Parathyroid adenoma (tissue), 2 donors: ENCODE measurements around the gene LGALS7B.
A peak's percentile ranks its signal among the peaks of the same experiment; 100 is the strongest.

Source experiments
- H2AFZ ChIP-seq: fragments of 300-600 bp; sonication (generic); one replicate; pipeline ENCODE4 v1.7.0; 2017; ENCODE audit warnings: antibody characterized with exemption, mild to moderate bottlenecking
- H3K27ac ChIP-seq: fragments of 300-600 bp; sonication (generic); one replicate; pipeline ENCODE4 v1.7.0; 2017
- H3K27me3 ChIP-seq: fragments of 300-600 bp; sonication (generic); one replicate; pipeline ENCODE4 v1.7.0; 2017; ENCODE audit warnings: low read length; ENCODE audit not compliant: control insufficient read depth, insufficient read depth
- H3K36me3 ChIP-seq: fragments of 300-600 bp; sonication (generic); one replicate; pipeline ENCODE4 v1.7.0; 2017; ENCODE audit warnings: low read length; ENCODE audit not compliant: control insufficient read depth, insufficient read depth
- H3K4me1 ChIP-seq: fragments of 300-600 bp; sonication (generic); one replicate; pipeline ENCODE4 v1.7.0; 2017; ENCODE audit warnings: control low read depth
- H3K4me2 ChIP-seq: fragments of 300-600 bp; sonication (generic); one replicate; pipeline ENCODE4 v1.7.0; 2017; ENCODE audit warnings: low read length
- H3K4me3 ChIP-seq: fragments of 300-600 bp; sonication (generic); one replicate; pipeline ENCODE4 v1.7.0; 2017; ENCODE audit warnings: low read depth, low read length
- H3K79me2 ChIP-seq: fragments of 300-600 bp; sonication (generic); one replicate; pipeline ENCODE4 v1.7.0; 2017; ENCODE audit warnings: control low read depth
- H3K9ac ChIP-seq: fragments of 300-600 bp; sonication (generic); one replicate; pipeline ENCODE4 v1.7.0; 2017; ENCODE audit warnings: mild to moderate bottlenecking
- H3K9me3 ChIP-seq: fragments of 300-600 bp; sonication (generic); one replicate; pipeline ENCODE4 v1.7.0; 2017; ENCODE audit warnings: low read length; ENCODE audit not compliant: control insufficient read depth
- CTCF ChIP-seq: fragments of 300-600 bp; sonication (generic); IDR thresholded peaks from one replicate; pipeline ENCODE4 v1.7.0; 2017; ENCODE audit warnings: antibody characterized with exemption, mild to moderate bottlenecking
- donor health status: primary hyperparathyroidism.

Gene LGALS7B

GRCh38 chr19:38834104-38834490 is 45.1 kb downstream of the LGALS7B start:
- no peak overlapping the region for H3K9ac ChIP-seq
- H3K27me3 ChIP-seq, result no peaks in the 10 kb centered on the region
- no peak for TF ChIP-seq CTCF
- peaks cover 9% of the 10 kb centered on the region for H3K4me1 ChIP-seq
- H3K79me2 ChIP-seq, result no peaks in the 10 kb centered on the region
- no peak overlapping the region for H3K4me2 ChIP-seq
- no peak overlapping the region for H3K4me3 ChIP-seq
- H3K36me3 ChIP-seq, result no peaks in the 10 kb centered on the region
- H3K9me3 ChIP-seq, result no peaks in the 10 kb centered on the region
- H2AFZ ChIP-seq, result no peak overlapping the region
- H3K27ac ChIP-seq, result no peak overlapping the region

GRCh38 chr19:38834590-38834989 is 45.6 kb downstream of the LGALS7B start:
- Histone ChIP-seq H2AFZ (no peak overlapping the region), H3K27me3 (no peaks in the 10 kb centered on the region), H3K9me3 (no peaks in the 10 kb centered on the region), H3K79me2 (no peaks in the 10 kb centered on the region), H3K4me1 (peaks cover 9% of the 10 kb centered on the region), H3K4me2 (no peak overlapping the region), H3K36me3 (no peaks in the 10 kb centered on the region), H3K27ac (no peak overlapping the region), H3K9ac (no peak overlapping the region), H3K4me3 (no peak overlapping the region)
- TF ChIP-seq CTCF, result no peak

GRCh38 chr19:38836159-38836982 is 47.4 kb downstream of the LGALS7B start:
- Histone ChIP-seq H3K79me2 (no peaks in the 10 kb centered on the region), H3K36me3 (no peaks in the 10 kb centered on the region), H3K4me1 (peaks cover 9% of the 10 kb centered on the region), H3K4me3 (no peak overlapping the region), H3K9me3 (no peaks in the 10 kb centered on the region), H3K27ac (peak overlapping the region; percentile 33), H3K9ac (no peak overlapping the region), H3K27me3 (no peaks in the 10 kb centered on the region), H3K4me2 (no peak overlapping the region), H2AFZ (no peak overlapping the region)
- TF ChIP-seq CTCF, result no peak

- no peak overlapping the region for H3K4me3 ChIP-seq
Measured at GRCh38 chr19:38836983-38837626, 48.1 kb downstream of the LGALS7B start.

More at GRCh38 chr19:38836983-38837626, 48.1 kb downstream of the LGALS7B start:
- Histone ChIP-seq H3K9ac (no peak overlapping the region), H3K27me3 (no peaks in the 10 kb centered on the region), H3K27ac (no peak overlapping the region), H3K79me2 (no peaks in the 10 kb centered on the region), H3K36me3 (no peaks in the 10 kb centered on the region), H3K9me3 (no peaks in the 10 kb centered on the region), H2AFZ (no peak overlapping the region), H3K4me2 (no peak overlapping the region), H3K4me1 (peaks cover 9% of the 10 kb centered on the region)
- no peak for TF ChIP-seq CTCF
